Muscle of arm (tissue), 12 donors: ENCODE data around the gene CBLN3. TPM values are rescaled to one million over a fixed set of nuclear protein-coding genes. Genes with fewer than 3 reads are reported as not detected.

Source experiments
- DNase-seq: peaks from one replicate; pipeline ENCODE4 v3.0.0-alpha.2; 2013
- polyA plus RNA-seq, 12 donors: library from polyadenylated mRNA; unstranded; fragments of 120-200 nt; gene quantifications; one replicate each; pipeline ENCODE4 v1.2.1, GENCODE V29; 2013; ENCODE audit not compliant: insufficient read length in 12 of 12

The CBLN3 gene
- polyA plus RNA-seq, 12 donors: 1.6 to 7.4 (median 2.2) TPM; not detected in 1

DNA sequence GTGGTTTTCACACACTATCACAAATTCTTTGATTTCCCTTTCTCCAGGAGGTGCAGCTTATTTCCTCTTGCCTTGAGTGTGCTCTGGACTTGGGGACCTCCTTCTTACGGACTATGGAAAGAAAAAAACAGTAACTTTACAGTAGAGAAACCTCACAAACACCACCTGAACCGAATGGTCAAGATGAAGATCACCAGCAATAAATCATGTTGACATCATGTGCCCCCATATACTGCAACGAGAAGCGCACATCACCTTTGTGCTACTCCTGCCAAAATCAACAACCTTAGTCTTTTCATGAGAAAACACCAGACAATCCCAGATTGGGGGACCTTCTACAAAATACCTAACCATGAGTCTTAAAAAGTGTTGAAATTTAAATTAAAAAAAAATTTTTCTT is 43.9 kb downstream of the CBLN3 start:
- no peak for DNase-seq

- DNase-seq: no peak
These were observed 45.3 kb downstream of the CBLN3 start for GRCh38 chr14:24384169-24384568.

DNA sequence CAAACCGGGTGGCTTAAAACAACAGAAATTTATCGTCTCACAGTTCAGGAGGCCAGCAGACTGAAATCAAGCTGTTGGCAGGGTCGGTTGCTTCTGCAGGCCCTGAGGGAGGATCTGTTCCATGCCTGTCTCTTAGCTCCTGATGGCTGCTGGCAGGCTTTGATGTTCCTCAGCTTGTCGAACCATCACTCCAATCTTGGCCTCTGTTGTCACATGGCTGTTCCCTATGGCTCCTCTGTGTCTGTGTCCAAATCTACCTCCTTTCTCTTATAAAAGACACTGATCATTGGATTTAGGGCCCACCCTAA is 47.5 kb downstream of the CBLN3 start:
- no peak for DNase-seq

- DNase-seq: no peak
These were observed 48.0 kb downstream of the CBLN3 start for GRCh38 chr14:24381363-24382063.

DNA sequence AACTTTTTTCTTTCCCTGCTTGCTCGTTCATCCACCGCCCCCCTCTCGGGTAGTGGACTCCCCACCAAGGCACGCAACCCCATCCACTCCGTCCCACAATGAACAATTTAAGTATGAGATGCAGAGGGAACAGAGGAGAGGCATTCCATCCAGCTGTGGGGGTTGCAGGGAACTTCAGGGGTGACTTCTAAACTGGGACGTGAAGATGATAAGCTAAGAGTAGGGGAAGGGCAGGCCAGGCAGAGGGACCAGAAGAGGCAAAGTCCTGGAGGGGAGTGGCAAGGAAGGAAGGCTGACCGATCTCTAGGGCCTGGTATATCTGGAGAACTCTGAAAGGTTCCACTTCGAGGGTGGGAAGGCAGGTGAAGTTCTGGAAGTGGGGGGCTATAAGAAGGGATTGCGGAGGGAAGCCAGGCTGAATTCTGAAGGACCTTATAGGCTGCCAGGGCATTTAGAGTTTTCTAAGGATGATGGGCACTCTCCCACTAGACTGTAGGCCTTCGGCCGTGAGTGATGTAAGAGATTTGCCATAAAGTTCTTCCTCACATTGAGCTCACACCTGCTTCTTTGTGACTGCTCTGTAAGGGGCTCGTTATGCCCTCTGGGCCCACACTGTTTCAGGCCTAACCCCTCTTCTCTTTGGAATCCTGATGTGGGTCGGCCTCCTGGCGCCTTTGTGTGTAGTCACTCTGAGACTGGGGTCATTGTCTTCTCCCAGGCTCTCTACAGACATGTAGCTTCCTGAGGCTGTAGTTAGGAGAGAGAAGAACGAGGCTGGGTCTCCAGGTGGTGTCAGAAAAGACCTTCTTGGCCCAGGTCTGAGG is 49.3 kb downstream of the CBLN3 start:
- DNase-seq: no peak

- no peak for DNase-seq
These were observed 50.2 kb downstream of the CBLN3 start for GRCh38 chr14:24378981-24379906.

- no peak for DNase-seq
These were observed 51.1 kb downstream of the CBLN3 start for GRCh38 chr14:24378327-24378726.

- DNase-seq: no peak
These were observed 51.8 kb downstream of the CBLN3 start for GRCh38 chr14:24377657-24378056.

DNA sequence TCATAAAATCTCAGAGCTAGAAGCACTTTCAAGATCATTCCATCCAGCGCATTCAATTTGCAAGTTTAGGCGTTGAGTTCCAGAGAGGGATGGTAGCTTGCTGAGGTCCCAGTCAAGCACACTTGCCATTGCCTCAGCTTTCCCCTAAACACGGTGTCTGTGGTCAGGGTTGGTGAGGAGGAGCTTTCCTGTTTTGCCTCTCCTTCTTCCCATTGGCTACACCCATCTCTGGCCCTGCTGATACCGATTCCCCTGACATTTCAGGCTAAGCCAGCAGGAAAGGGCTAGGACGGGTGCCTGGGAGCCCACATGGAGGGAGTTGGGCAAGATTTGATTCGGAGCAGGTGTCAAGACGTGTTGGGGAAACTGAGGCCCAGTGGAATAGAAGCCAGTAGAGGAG is 52.3 kb downstream of the CBLN3 start:
- no peak for DNase-seq

Other genes with a start within 250 kb of the CBLN3 start
- gene IPO4, start 240.9 kb downstream of the CBLN3 start, polyA plus RNA-seq: 10 to 100 TPM in 11 of 12 donors, not detected in 1; 17.5 to 32.3 (median 24.2) TPM
- gene TM9SF1, start 234.2 kb downstream of the CBLN3 start, polyA plus RNA-seq: 10 to 100 TPM in 11 of 12 donors, not detected in 1; 13.2 to 60.8 (median 17.5) TPM
- 10 to 100 TPM in 1 of 12 donors, 1 to 10 TPM in 9, not detected in 2; 2.0 to 10.1 (median 4.7) TPM for gene TSSK4, start 224.0 kb downstream of the CBLN3 start, polyA plus RNA-seq
- gene CHMP4A, start 216.2 kb downstream of the CBLN3 start, polyA plus RNA-seq: 10 to 100 TPM in 11 of 12 donors, not detected in 1; 27.6 to 61.9 (median 36.6) TPM
- 10 to 100 TPM in 4 of 12 donors, 1 to 10 TPM in 7, not detected in 1; 4.6 to 33.0 (median 8.7) TPM for gene MDP1, start 213.6 kb downstream of the CBLN3 start, polyA plus RNA-seq
- 100 to 1,000 TPM in 11 of 12 donors, not detected in 1; 123 to 211 (median 177) TPM for gene NEDD8, start 197.3 kb downstream of the CBLN3 start, polyA plus RNA-seq
- gene GMPR2, start 196.7 kb downstream of the CBLN3 start, polyA plus RNA-seq: 10 to 100 TPM in 11 of 12 donors, not detected in 1; 39.8 to 82.9 (median 54.4) TPM
- 10 to 100 TPM in 11 of 12 donors, not detected in 1; 35.0 to 46.2 (median 43.5) TPM for gene TINF2, start 187.0 kb downstream of the CBLN3 start, polyA plus RNA-seq
- 1 to 10 TPM in 8 of 12 donors, under 1 TPM in 2, not detected in 2; 0.64 to 7.2 (median 1.4) TPM for gene TGM1, start 166.5 kb downstream of the CBLN3 start, polyA plus RNA-seq
- 10 to 100 TPM in 9 of 12 donors, 1 to 10 TPM in 1, not detected in 2; 9.9 to 25.5 (median 13.5) TPM for gene RABGGTA, start 158.1 kb downstream of the CBLN3 start, polyA plus RNA-seq
- 10 to 100 TPM in 10 of 12 donors, 1 to 10 TPM in 1, not detected in 1; 9.8 to 25.1 (median 16.9) TPM for gene DHRS1, start 129.9 kb downstream of the CBLN3 start, polyA plus RNA-seq
- 10 to 100 TPM in 11 of 12 donors, not detected in 1; 18.0 to 23.6 (median 20.5) TPM for gene NOP9, start 129.8 kb downstream of the CBLN3 start, polyA plus RNA-seq
- 10 to 100 TPM in 6 of 12 donors, 1 to 10 TPM in 5, not detected in 1; 7.3 to 28.8 (median 11.2) TPM for gene CIDEB, start 121.7 kb downstream of the CBLN3 start, polyA plus RNA-seq
- 1 to 10 TPM in 11 of 12 donors, not detected in 1; 1.6 to 7.2 (median 2.7) TPM for gene LTB4R2, start 119.5 kb downstream of the CBLN3 start, polyA plus RNA-seq
- gene LTB4R, start 118.2 kb downstream of the CBLN3 start, polyA plus RNA-seq: 10 to 100 TPM in 1 of 12 donors, 1 to 10 TPM in 9, not detected in 2; 2.2 to 15.8 (median 3.2) TPM
- gene ADCY4, start 94.6 kb downstream of the CBLN3 start, polyA plus RNA-seq: 10 to 100 TPM in 10 of 12 donors, 1 to 10 TPM in 1, not detected in 1; 8.4 to 26.2 (median 16.9) TPM
- 1 to 10 TPM in 9 of 12 donors, under 1 TPM in 1, not detected in 2; 0.96 to 5.6 (median 1.3) TPM for gene RIPK3, start 89.7 kb downstream of the CBLN3 start, polyA plus RNA-seq
- gene NFATC4, start 61.5 kb downstream of the CBLN3 start, polyA plus RNA-seq: 100 to 1,000 TPM in 1 of 12 donors, 10 to 100 TPM in 10, not detected in 1; 20.7 to 152 (median 40.4) TPM
- 10 to 100 TPM; 19.2 to 60.0 (median 30.0) TPM for gene NYNRIN, start 30.7 kb downstream of the CBLN3 start, polyA plus RNA-seq
- gene KHNYN, start 286 bp upstream of the CBLN3 start, polyA plus RNA-seq: 10 to 100 TPM in 11 of 12 donors, not detected in 1; 31.7 to 65.4 (median 36.7) TPM
- gene SDR39U1, start 13.1 kb upstream of the CBLN3 start, polyA plus RNA-seq: 10 to 100 TPM in 11 of 12 donors, not detected in 1; 34.9 to 53.3 (median 44.8) TPM
- gene CMA1, start 78.6 kb upstream of the CBLN3 start, polyA plus RNA-seq: under 1 TPM in 4 of 12 donors, not detected in 8; 0.26 to 0.53 (median 0.42) TPM
- 1 to 10 TPM in 5 of 12 donors, under 1 TPM in 5, not detected in 2; 0.45 to 5.4 (median 0.91) TPM for gene CTSG, start 146.6 kb upstream of the CBLN3 start, polyA plus RNA-seq
- gene GZMH, start 180.0 kb upstream of the CBLN3 start, polyA plus RNA-seq: under 1 TPM in 5 of 12 donors, not detected in 7; 0.27 to 0.38 (median 0.33) TPM
- gene GZMB, start 204.5 kb upstream of the CBLN3 start, polyA plus RNA-seq: 1 to 10 TPM in 1 of 12 donors, under 1 TPM in 8, not detected in 3; 0.26 to 3.4 (median 0.49) TPM